GM12873 (cell line): ENCODE measurements around the gene MTMR3.

Source experiments
- TF ChIP-seq, protein P1 (sequence below): IDR thresholded peaks from 2 replicates; pipeline ENCODE4 v1.5.1; 2012; ENCODE audit warnings: low read depth, mild to moderate bottlenecking, moderate library complexity, low read length, control low read depth; ENCODE audit not compliant: insufficient read depth; ENCODE audit errors: missing control alignments

The MTMR3 gene

DNA sequence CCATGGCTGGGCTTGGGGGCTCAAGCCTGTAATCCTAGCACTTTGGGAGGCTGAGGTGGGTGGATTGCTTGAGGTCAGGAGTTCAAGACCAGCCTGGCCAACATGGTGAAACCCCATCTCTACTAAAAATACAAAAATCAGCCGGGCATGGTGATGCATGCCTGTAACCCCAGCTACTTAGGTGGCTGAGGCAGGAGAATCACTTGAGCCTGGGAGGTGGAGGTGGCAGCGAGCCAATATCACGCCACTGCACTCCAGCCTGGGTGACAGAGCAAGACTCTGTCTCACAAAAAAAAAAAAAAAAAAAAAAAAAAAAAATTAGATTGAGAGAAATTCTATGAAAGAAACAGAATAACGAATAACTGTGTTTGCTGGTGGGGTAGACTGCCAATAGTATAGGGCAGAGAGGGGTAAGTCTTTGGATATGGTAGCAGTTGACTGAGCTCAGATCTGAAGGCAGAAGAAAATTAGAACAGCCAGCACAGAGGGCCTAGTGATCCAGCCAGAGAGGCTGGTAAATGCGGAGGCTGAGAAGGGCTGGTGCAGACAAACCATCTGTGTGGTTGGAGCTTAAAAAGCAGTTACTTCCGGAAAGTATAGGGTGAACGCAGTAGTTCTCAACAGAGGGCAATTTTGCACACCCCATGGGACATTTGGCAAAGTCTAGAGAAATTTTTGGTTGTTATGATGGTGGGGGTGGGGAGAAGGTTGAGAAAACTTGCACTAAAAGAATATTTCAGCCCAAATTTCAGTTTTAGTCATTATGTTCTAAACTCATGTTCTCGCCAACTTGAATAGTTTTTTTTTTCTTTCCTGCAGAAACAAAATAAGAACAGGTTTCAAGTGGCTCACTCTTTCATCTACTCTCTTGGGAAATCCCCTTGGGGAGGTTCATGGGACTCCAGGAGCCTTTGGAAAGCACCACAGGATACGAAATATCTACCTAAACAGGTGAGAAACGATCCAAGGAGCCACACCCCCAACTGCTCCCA is 195.6 kb downstream of the MTMR3 start:
- TF ChIP-seq, protein P1, sequence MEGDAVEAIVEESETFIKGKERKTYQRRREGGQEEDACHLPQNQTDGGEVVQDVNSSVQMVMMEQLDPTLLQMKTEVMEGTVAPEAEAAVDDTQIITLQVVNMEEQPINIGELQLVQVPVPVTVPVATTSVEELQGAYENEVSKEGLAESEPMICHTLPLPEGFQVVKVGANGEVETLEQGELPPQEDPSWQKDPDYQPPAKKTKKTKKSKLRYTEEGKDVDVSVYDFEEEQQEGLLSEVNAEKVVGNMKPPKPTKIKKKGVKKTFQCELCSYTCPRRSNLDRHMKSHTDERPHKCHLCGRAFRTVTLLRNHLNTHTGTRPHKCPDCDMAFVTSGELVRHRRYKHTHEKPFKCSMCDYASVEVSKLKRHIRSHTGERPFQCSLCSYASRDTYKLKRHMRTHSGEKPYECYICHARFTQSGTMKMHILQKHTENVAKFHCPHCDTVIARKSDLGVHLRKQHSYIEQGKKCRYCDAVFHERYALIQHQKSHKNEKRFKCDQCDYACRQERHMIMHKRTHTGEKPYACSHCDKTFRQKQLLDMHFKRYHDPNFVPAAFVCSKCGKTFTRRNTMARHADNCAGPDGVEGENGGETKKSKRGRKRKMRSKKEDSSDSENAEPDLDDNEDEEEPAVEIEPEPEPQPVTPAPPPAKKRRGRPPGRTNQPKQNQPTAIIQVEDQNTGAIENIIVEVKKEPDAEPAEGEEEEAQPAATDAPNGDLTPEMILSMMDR, result no peak

DNA sequence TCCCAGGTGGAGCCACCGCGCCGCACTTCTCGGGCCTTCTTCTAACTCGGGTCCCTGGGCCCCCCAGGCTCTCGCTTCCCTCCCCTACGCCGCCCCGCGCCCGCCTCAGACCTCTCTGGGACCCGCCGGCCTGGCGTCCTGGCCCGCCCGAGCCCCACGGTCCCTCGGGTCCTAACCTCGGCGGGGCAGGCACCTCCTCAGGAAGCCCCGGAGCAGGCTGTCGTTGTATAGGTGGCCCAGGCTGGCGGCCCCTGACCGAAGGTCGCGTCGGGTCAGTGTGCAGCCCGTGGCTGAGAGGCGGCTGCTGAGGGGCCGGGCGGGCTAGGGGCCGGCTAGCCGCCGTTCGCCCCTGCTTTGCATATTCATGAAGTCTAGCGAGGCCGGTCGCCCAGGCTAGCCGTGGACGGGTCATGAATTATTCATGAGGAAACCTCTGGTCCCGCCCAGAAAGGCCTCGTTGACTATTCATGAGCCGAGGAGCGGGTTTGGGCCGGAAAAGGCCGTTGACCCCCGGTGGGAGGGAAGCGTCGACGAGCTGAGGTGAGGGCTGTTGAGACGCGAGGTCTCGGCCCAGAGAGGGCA is 197.1 kb downstream of the MTMR3 start, which contains the start of gene HORMAD2:
Gene HORMAD2 (plus strand): TSS at position 513 of the 582 bp plus-strand sequence. CDS start 13,489 bp downstream, outside the sequence.
- TF ChIP-seq, protein P1, result no peak
